HepG2 (cell line): ENCODE measurements around the gene MACROD2.

Experiments used
- ATF3 ChIP-seq: sonication (generic); formaldehyde crosslinking; IDR thresholded peaks from 2 replicates; pipeline ENCODE4 v1.4.0; 2020; ENCODE audit warnings: missing genetic modification reagents
- FOXK1 ChIP-seq: sonication (generic); formaldehyde crosslinking; IDR thresholded peaks from 2 replicates; pipeline ENCODE4 v1.4.0; 2020; ENCODE audit warnings: low read depth, missing genetic modification reagents, borderline replicate concordance
- ZC3H13 ChIP-seq: sonication (generic); formaldehyde crosslinking; IDR thresholded peaks from 2 replicates; pipeline ENCODE4 v1.8.1; 2023; ENCODE audit warnings: mild to moderate bottlenecking, missing genetic modification reagents, moderate library complexity
- TF ChIP-seq, protein P1 (sequence below): sonication (generic); formaldehyde crosslinking; IDR thresholded peaks from 2 replicates; pipeline ENCODE4 v1.4.0; 2020; ENCODE audit warnings: mild to moderate bottlenecking, missing genetic modification reagents

- TF ChIP-seq FOXK1 (no peak), ATF3 (CRISPR knock-in tag) (no peak), ZC3H13 (CRISPR knock-in tag) (no peak)
- TF ChIP-seq, protein P1, sequence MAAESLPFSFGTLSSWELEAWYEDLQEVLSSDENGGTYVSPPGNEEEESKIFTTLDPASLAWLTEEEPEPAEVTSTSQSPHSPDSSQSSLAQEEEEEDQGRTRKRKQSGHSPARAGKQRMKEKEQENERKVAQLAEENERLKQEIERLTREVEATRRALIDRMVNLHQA (CRISPR knock-in tag): no peak
These were observed 924.3 kb downstream of the MACROD2 start for GRCh38 chr20:14919501-14920081.
